Lower leg skin (tissue), 4 donors: Measurements from ENCODE around the gene VPS37B. TPM values are rescaled to one million over a fixed set of nuclear protein-coding genes. Genes with fewer than 3 reads are reported as not detected.

Experiments
- DNase-seq, 2 donors: peaks; one replicate each; pipeline ENCODE4 v3.0.0-alpha.2; 2019; ENCODE audit warnings: low spot score in 2 of 2
- H3K4me3 ChIP-seq: fragments of 200-600 bp; sonication (generic); 2 replicates; pipeline ENCODE4 v1.5.1; 2017; ENCODE audit warnings: mild to moderate bottlenecking, low read depth; ENCODE audit not compliant: poor library complexity, severe bottlenecking
- POLR2A ChIP-seq, 2 donors: fragments of 450-650 bp; IDR thresholded peaks; one replicate each; pipeline ENCODE4 v1.6.1; 2016 to 2017; ENCODE audit warnings: antibody characterized with exemption in 2 of 2, mild to moderate bottlenecking in 1 of 2, moderate library complexity in 1 of 2
- WGBS, 2 donors: methylation state at CpG; one replicate each; pipeline ENCODE4 v1.1.5; 2018; 5-methylcytosine and 5-hydroxymethylcytosine counted together
- intact Hi-C: fragments of 100-400 bp; cut with DNase I; formaldehyde crosslinking; loops from one replicate; pipeline ENCODE4 v1.15.0; 2023; ENCODE audit warnings: low total_unique reads
- total RNA-seq, 4 donors: library from RNA; depleted of rRNA; stranded (reverse); fragments of >200 nt; gene quantifications; one replicate each; pipeline ENCODE4 v1.1.0, GENCODE V29; 2016
- TF ChIP-seq, protein P1 (sequence below), 3 donors: fragments of 450-650 bp; IDR thresholded peaks; one replicate each; pipeline ENCODE4 v1.5.1; 2016; ENCODE audit warnings: antibody characterized with exemption in 3 of 3, mild to moderate bottlenecking in 3 of 3, moderate library complexity in 2 of 3

The VPS37B gene
- total RNA-seq, 4 donors from 2014 or later: 27.7 to 47.8 (median 42.3) TPM

DNA sequence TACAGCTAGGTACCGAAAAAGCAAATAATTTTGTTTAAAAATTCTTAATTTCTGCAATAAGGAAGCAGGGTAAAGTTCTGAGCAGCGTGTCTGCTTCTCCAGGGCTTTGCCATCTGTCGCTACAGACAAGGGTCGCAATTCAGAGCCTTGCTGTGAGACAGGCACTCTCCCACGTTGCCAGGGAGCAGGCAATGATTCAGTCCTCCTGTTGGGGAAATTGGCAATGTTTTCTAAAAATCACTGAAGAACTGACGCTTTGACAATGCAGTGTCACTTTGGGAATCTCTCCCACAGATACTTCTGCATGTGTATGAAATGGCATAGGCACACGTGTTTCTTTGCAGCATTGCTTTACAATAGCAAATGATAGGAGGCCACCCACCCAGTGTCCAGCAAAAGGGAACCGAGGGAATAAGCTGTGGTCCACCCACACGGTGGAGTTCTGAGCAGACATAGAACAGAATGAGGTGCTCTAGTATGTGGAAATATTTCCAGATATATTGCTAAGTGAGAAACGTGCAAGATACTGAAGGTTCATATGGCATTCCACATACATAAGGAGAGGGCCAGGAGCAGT lies 76.6 kb downstream of the VPS37B start:
- intact Hi-C loops: no loop called here
- TF ChIP-seq, protein P1, sequence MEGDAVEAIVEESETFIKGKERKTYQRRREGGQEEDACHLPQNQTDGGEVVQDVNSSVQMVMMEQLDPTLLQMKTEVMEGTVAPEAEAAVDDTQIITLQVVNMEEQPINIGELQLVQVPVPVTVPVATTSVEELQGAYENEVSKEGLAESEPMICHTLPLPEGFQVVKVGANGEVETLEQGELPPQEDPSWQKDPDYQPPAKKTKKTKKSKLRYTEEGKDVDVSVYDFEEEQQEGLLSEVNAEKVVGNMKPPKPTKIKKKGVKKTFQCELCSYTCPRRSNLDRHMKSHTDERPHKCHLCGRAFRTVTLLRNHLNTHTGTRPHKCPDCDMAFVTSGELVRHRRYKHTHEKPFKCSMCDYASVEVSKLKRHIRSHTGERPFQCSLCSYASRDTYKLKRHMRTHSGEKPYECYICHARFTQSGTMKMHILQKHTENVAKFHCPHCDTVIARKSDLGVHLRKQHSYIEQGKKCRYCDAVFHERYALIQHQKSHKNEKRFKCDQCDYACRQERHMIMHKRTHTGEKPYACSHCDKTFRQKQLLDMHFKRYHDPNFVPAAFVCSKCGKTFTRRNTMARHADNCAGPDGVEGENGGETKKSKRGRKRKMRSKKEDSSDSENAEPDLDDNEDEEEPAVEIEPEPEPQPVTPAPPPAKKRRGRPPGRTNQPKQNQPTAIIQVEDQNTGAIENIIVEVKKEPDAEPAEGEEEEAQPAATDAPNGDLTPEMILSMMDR (IDR thresholded peaks at IDR 0.05): no peak
- TF ChIP-seq POLR2A (IDR thresholded peaks at IDR 0.05): no peak
- H3K4me3 ChIP-seq: no peak overlapping the region
- no peak for DNase-seq
- 66 to 71% methylated on average over 10 of the region's 10 CpGs for WGBS, 2 donors

Other genes starting within 250 kb of the VPS37B start
- gene HCAR2, start 192.8 kb downstream of the VPS37B start, total RNA-seq: 10 to 100 TPM; 18.3 to 47.2 (median 22.1) TPM
- 10 to 100 TPM in 2 of 4 donors, 1 to 10 TPM in 2; 3.5 to 15.6 (median 10.2) TPM for gene HCAR3, start 179.3 kb downstream of the VPS37B start, total RNA-seq
- under 1 TPM; 0.15 to 0.39 (median 0.18) TPM for gene HCAR1, start 165.3 kb downstream of the VPS37B start, total RNA-seq
- 10 to 100 TPM; 22.1 to 30.4 (median 24.2) TPM for gene DENR, start 143.3 kb downstream of the VPS37B start, total RNA-seq
- gene CCDC62, start 121.6 kb downstream of the VPS37B start, total RNA-seq: under 1 TPM; 0.12 to 0.99 (median 0.85) TPM
- 100 to 1,000 TPM; 188 to 342 (median 248) TPM for gene HIP1R, start 60.7 kb downstream of the VPS37B start, total RNA-seq
- 10 to 100 TPM in 1 of 4 donors, 1 to 10 TPM in 3; 3.4 to 10.2 (median 7.2) TPM for gene ABCB9, start 70.3 kb upstream of the VPS37B start, total RNA-seq
- gene OGFOD2, start 79.1 kb upstream of the VPS37B start, total RNA-seq: 10 to 100 TPM in 3 of 4 donors, 1 to 10 TPM in 1; 6.6 to 14.1 (median 13.0) TPM
- gene ARL6IP4, start 84.6 kb upstream of the VPS37B start, total RNA-seq: 100 to 1,000 TPM; 129 to 188 (median 167) TPM